ENCODE measurements around the gene SLC16A12.
"Not testable (repeated sequence)": the region's sequence is repeated elsewhere in the genome, so short reads cannot be mapped to it uniquely, and the experiment has no call there.

SLC16A12 gene

DNA sequence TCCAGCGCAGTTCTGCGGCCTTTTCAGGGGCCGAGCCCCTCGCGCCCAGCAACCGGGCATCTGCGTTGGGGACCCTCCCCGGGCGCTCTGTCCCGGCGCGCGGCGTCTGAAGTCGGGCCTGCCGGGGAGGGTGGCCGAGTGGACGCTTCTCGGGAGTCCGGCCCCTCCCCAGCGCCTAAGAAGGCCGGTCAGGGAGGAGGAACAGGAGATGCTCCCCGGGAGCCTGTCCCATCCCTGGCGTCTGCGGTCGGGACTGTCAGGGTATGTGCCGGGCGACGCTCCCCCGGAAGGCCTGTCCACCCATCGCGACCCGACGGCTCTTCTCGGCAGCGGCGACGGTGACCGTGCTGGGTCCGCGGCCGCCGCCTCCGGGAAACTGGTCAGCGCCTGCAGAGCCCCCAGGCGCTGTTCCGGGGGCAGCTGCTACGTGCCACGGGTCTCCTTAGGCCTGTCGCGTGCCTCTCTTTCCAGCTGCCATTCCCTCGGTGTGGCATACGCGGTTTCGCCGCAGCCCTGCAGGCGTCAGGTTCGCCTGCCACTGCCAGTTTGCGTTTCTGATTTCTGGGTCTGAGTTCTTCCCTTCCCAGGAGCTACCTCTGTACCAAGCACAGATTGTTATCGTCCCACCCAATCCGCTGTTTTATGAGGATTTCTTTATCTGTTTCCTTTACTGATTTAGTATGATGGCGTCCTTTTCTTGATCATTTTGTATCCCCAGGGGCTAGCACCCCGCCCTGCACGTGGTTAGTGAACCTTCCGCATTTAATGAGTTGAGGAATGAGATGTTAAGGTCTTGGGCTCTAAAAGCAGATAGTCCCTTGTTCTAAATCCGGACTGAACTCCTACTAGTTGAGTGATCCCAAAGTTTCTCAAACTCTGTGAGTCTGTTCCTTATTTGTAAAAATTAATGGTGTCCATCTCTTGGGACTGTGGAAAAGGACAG is 120.2 kb downstream of the SLC16A12 start:
- DNase-seq (ENCODE audit: low spot score), result peak; percentile 66

DNA sequence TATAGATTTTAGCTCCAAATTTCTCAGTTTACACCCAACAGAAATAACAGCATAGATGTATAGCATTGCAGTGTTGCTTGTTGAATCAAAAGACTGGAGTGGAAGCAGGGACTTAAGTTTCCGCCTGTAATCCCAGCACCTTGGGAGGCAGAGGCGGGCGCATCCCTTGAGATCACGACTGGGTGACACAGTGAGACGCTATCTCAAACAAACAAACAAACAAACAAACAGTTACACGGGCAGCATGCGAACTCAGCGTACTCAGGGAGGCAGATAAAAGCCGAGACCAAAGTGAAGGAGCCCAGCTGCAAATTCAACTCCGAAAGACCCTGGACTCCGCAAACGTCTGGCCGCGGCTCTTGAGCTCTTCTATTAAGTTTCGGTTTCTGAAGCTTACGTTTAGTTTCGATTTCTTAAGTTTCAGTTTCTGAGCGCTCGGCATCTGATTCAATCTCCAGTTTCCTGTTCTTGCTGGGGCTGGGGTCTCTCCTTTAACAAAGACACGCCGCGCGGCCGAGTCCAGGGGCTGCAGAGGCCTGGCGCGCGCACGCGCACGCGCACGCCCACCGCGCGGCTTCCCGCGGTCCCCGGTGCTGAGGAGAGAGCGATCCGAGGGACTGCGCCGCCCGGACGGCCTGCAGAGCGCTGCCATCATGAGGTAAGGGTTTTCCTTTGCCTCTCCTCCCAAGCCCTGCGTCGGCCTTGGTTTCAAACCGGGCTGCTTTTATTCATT is 121.1 kb downstream of the SLC16A12 start, which contains the start of gene IFIT5:
TSS of gene IFIT5 (plus strand) at position 423 of the 733 bp plus-strand sequence. CDS start at position 654, 231 bp downstream.
- peak; percentile 85 for DNase-seq (ENCODE audit: low spot score)

GRCh38 chr10:89413398-89413912 is 121.9 kb downstream of the SLC16A12 start:
- no peak for DNase-seq (ENCODE audit: low spot score)

- DNase-seq (ENCODE audit: low spot score), result not testable (repeated sequence)
Observed at GRCh38 chr10:89412276-89412675, 123.1 kb downstream of the SLC16A12 start.

DNA sequence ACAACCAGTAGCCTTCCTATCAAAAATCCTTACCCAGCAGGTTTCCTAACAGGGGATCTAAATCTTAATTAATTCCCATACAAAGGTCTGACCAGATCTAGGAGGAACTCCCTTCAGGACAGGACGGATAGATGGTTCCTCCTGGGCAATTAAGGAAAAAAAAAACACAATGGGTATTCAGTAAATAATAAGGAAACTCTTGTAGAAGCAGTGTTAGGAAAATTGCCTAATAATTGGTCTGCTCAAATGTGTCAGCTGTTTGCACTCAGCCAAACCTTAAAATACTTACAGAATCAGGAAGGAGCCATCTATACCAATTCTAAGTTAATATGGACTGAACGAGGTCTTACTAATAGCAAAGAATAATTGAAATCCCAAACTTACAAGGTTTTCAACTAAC is 124.3 kb downstream of the SLC16A12 start:
- not testable (repeated sequence) for DNase-seq (ENCODE audit: low spot score)

- DNase-seq (ENCODE audit: low spot score), result not testable (repeated sequence)
Observed at GRCh38 chr10:89410551-89410950, 124.8 kb downstream of the SLC16A12 start.

DNA sequence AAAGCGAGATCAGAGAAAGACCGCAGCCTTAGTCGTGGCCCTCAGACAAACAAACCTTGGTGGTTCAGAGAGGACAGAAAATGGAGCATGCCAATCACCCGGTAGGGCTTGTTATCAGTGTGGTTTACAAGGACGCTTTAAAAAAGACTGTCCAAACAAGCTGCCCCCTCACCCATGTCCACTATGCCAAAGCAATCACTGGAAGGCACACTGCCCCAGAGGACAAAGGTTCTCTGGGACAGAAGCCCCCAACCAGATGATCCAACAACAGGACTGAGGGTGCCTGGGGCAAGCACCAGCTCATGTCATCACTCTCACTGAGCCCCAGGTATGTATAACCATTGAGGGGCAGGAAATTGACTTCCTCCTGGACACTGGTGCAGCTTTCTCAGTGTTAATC is 126.1 kb downstream of the SLC16A12 start:
- DNase-seq (ENCODE audit: low spot score), result not testable (repeated sequence)

GRCh38 chr10:89407792-89408191 is 127.6 kb downstream of the SLC16A12 start:
- DNase-seq (ENCODE audit: low spot score), result not testable (repeated sequence)

GRCh38 chr10:89406178-89406577 is 129.2 kb downstream of the SLC16A12 start:
- not testable (repeated sequence) for DNase-seq (ENCODE audit: low spot score)

GRCh38 chr10:89404104-89405047 is 131.0 kb downstream of the SLC16A12 start:
- DNase-seq (ENCODE audit: low spot score), result no peak

DNA sequence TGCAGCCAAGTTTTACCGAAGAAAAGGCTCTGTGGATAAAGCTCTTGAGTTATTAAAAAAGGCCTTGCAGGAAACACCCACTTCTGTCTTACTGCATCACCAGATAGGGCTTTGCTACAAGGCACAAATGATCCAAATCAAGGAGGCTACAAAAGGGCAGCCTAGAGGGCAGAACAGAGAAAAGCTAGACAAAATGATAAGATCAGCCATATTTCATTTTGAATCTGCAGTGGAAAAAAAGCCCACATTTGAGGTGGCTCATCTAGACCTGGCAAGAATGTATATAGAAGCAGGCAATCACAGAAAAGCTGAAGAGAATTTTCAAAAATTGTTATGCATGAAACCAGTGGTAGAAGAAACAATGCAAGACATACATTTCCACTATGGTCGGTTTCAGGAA is 132.4 kb downstream of the SLC16A12 start:
- no peak for DNase-seq (ENCODE audit: low spot score)

GRCh38 chr10:89399956-89400355 is 135.4 kb downstream of the SLC16A12 start:
- no peak for DNase-seq (ENCODE audit: low spot score)

DNA sequence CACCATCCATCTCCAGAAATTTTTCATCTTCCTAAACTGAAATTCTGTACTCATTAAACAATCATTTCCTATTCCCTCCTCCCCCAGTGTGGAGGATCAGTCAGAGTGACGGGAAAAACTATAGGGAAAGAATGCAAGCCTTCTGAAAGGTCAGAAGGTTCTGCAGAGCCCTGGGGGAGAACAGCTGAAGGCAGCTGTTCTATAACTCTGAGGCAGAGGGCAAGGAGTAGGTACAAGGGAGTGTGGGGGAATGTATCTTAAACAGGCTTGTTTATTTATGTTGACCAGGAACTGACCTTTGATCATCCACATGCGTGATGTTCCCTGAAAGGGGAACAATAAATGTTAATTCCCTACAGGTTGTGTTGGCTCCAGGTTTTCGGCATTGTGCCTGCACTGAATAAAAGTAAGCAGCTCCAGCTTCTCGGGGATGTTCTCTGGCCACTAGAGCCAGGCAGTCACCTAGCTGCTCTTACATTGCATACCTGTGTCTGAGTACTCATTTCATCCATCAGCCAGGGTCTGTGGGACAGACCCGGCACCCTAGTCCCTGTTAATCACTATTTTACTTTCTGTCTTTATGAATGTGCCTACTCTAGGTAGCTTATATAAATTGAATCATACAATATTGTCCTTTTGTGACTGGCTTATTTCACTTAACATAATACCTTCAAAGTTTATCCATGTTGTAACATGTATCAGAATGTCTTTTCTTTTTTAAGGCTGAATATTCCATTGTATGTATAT is 137.2 kb downstream of the SLC16A12 start:
- DNase-seq (ENCODE audit: low spot score), result no peak

DNA sequence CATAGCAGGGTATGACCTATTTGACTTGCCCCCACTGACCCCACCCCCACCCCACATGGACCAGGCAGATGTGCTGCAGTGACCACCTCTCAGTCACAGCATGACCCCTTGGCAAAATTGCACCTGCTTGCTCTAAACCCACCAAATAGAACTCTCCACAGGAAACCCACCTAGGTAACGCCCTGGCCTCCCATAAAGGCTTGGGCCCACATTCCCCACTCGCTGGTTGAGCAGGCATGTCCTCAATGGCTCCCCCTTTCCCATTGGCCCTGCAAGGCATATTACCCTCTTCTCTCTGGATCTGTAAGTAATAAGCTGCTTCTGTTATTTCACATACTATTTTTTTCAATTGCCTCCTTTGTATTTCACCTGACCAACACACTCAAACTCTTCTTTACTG is 140.3 kb downstream of the SLC16A12 start:
- no peak for DNase-seq (ENCODE audit: low spot score)

- no peak for DNase-seq (ENCODE audit: low spot score)
Observed at GRCh38 chr10:89393898-89394297, 141.5 kb downstream of the SLC16A12 start.

- peak; percentile 55 for DNase-seq (ENCODE audit: low spot score)
Observed at GRCh38 chr10:89392974-89393373, 142.4 kb downstream of the SLC16A12 start.

DNA sequence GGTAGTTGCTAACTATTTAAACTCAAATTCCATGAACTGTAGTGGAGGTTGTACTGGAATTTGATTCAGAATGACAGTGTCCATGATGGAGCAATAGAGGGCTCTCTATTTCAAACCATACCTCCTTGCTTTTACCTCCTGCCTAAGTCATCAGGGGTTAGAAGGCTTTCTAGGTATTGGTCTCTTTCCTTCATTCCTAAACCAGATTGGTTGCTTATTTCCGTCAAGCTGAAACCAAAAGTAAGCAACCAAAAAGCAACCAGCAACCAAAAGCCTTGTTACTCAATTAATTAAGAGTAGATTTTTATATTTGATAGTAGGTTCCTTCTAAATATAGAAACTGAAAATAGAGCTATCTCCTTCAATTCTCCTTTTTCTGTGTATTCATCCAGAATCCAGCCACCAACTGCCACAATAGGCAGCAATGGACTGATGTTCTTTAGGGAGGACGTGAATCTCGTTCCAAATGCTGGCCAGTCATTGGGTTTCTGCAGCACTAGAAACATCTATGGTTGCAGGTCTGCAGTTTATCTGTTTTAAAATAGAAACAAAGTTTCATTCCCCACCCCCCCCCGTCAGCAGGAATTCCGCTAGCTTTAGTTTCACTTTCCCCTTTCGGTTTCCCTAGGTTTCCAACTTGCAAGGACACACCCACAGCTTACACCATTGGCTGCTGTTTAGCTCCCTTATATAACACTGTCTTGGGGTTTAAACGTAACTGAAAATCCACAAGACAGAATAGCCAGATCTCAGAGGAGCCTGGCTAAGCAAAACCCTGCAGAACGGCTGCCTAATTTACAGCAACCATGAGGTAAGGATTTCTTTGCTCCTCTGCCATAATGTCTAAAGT is 143.3 kb downstream of the SLC16A12 start, which contains the start of gene IFIT1:
TSS of gene IFIT1 (plus strand) at position 717 of the 850 bp plus-strand sequence. CDS start at position 807, 90 bp downstream.
- peak; percentile 92 for DNase-seq (ENCODE audit: low spot score)

DNA sequence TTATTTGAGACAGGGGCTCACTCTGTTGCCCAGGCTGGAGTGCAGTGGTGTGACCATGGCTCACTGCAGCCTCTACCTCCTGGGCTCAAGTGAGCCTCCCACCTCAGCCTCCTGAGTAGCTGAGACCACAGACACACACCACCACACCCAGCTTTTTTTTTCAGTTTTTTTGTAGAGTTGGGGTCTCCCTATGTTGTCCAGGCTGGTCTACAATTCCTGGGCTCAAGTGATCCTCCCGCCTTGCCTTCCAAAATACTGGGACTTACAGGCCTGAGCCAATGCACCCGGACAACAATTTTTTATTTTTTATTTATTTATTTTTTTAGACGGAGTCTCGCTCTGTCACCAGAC is 144.2 kb downstream of the SLC16A12 start:
- not testable (repeated sequence) for DNase-seq (ENCODE audit: low spot score)

- no peak for DNase-seq (ENCODE audit: low spot score)
Observed at GRCh38 chr10:89390476-89391225, 144.7 kb downstream of the SLC16A12 start.

All from Ammon's horn (tissue), 1 donor.